ENCODE measurements around the gene ZFPM1. TPM values are rescaled to one million over a fixed set of nuclear protein-coding genes. Genes with fewer than 3 reads are reported as not detected.
A peak's percentile ranks its signal among the peaks of the same experiment; 100 is the strongest.

The ZFPM1 gene
- total and polyA plus RNA-seq, 4 donors = 0.19 to 12.8 (median 5.3) TPM

- no peak for TF ChIP-seq MAX (IDR thresholded peaks at IDR 0.05)
Observed at GRCh38 chr16:88524973-88525662, 72.0 kb downstream of the ZFPM1 start (continued).

- H3K9me3 ChIP-seq (ENCODE audit: control insufficient read depth in 4 of 4, low read length in 3 of 4) = no peaks in the 10 kb centered on the region
- no peak overlapping the region for H3K27ac ChIP-seq (ENCODE audit: low read depth in 1 of 2, low read length in 2 of 2)
- peaks cover 2 to 18% (median 10%) of the 10 kb centered on the region in 4 donors for H3K36me3 ChIP-seq (ENCODE audit: control insufficient read depth in 4 of 4, insufficient read depth in 3 of 4, low read depth in 1 of 4, low read length in 3 of 4)
- no peak overlapping the region for H3K9ac ChIP-seq (ENCODE audit: low read depth in 1 of 2, low read length in 2 of 2)
- H3K27me3 ChIP-seq (ENCODE audit: control insufficient read depth in 4 of 4, insufficient read depth in 4 of 4, low read length in 3 of 4) = no peaks in the 10 kb centered on the region
- peaks cover 7 to 33% (median 11%) of the 10 kb centered on the region in 4 donors for H3K4me1 ChIP-seq (ENCODE audit: control insufficient read depth in 4 of 4, insufficient read depth in 4 of 4, low read length in 3 of 4)
- DNase-seq (ENCODE audit: low spot score) = no peak
- whole genome bisulfite sequencing = 78% methylated on average over 17 of the region's 17 CpGs
- no peak for TF ChIP-seq NR2F2 (IDR thresholded peaks at IDR 0.05)
- TF ChIP-seq JUND (IDR thresholded peaks at IDR 0.05) = no peak
- no peak overlapping the region for H3K4me3 ChIP-seq (ENCODE audit: low read depth in 1 of 3, low read length in 3 of 3)
Observed at GRCh38 chr16:88525663-88525990, 72.5 kb downstream of the ZFPM1 start.

- H3K9ac ChIP-seq (ENCODE audit: low read depth in 1 of 2, low read length in 2 of 2) = no peak overlapping the region
- TF ChIP-seq FOXA1 (IDR thresholded peaks at IDR 0.05) = no peak
- no peak for TF ChIP-seq JUND (IDR thresholded peaks at IDR 0.05)
- TF ChIP-seq RXRA (IDR thresholded peaks at IDR 0.05) = no peak
- TF ChIP-seq YY1 (IDR thresholded peaks at IDR 0.05) = no peak
- TF ChIP-seq TAF1 (conservative IDR thresholded peaks at IDR 0.05) = no peak
- no peak for TF ChIP-seq EGR1 (IDR thresholded peaks at IDR 0.05; ENCODE audit: low read depth in 2 of 2)
- no peak for TF ChIP-seq FOXA2 (IDR thresholded peaks at IDR 0.05)
- no peak for TF ChIP-seq HNF4A (conservative IDR thresholded peaks at IDR 0.05)
- TF ChIP-seq GABPA (IDR thresholded peaks at IDR 0.05 in 1 of 2, conservative IDR thresholded peaks at IDR 0.05 in 1 of 2) = no peak
- no peak for TF ChIP-seq ATF3 (IDR thresholded peaks at IDR 0.05)
- no peak for TF ChIP-seq SP1 (IDR thresholded peaks at IDR 0.05)
- TF ChIP-seq REST (IDR thresholded peaks at IDR 0.05) = no peak
- no peak for TF ChIP-seq RAD21 (IDR thresholded peaks at IDR 0.05)
- TF ChIP-seq ZBTB33 (IDR thresholded peaks at IDR 0.05) = no peak
- TF ChIP-seq CTCF (IDR thresholded peaks at IDR 0.05; ENCODE audit: low read depth, low read length, missing input control) = no peak
- TF ChIP-seq HNF4G (IDR thresholded peaks at IDR 0.05) = no peak
- WGBS = 72% methylated on average over 29 of the region's 29 CpGs
- no peaks in the 10 kb centered on the region for H3K27me3 ChIP-seq (ENCODE audit: control insufficient read depth in 4 of 4, insufficient read depth in 4 of 4, low read length in 3 of 4)
- H3K36me3 ChIP-seq (ENCODE audit: control insufficient read depth in 4 of 4, insufficient read depth in 3 of 4, low read depth in 1 of 4, low read length in 3 of 4) = peaks cover 2 to 22% (median 12%) of the 10 kb centered on the region in 4 donors
- no peaks in the 10 kb centered on the region for H3K9me3 ChIP-seq (ENCODE audit: control insufficient read depth in 4 of 4, low read length in 3 of 4)
- H3K27ac ChIP-seq (ENCODE audit: low read depth in 1 of 2, low read length in 2 of 2) = no peak overlapping the region
- H3K4me1 ChIP-seq (ENCODE audit: control insufficient read depth in 4 of 4, insufficient read depth in 4 of 4, low read length in 3 of 4) = peaks cover 7 to 33% (median 11%) of the 10 kb centered on the region in 4 donors
- H3K4me3 ChIP-seq (ENCODE audit: low read depth in 1 of 3, low read length in 3 of 3) = no peak overlapping the region
- DNase-seq (ENCODE audit: low spot score) = peak; percentile 45
Observed at GRCh38 chr16:88526008-88526905, 73.2 kb downstream of the ZFPM1 start.

Data from liver (tissue), 9 donors.